Mesothelial cell of epicardium (in vitro differentiated cells): Measurements from ENCODE around the gene RAB31. TPM values are rescaled to one million over a fixed set of nuclear protein-coding genes. Genes with fewer than 3 reads are reported as not detected.

Source experiments
- DNase-seq, 2 experiments: peaks; one replicate each; pipeline ENCODE4 v3.0.0; 2021; ENCODE audit warnings: low spot score in 2 of 2; ENCODE audit not compliant: unreplicated experiment in 2 of 2
- H3K27ac Mint-ChIP-seq: 2 replicates; pipeline ENCODE4 v1.8.0; 2021; ENCODE audit warnings: mixed read lengths
- H3K27me3 Mint-ChIP-seq: 2 replicates; pipeline ENCODE4 v1.8.0; 2021; ENCODE audit warnings: low read depth, mixed read lengths
- H3K36me3 Mint-ChIP-seq: 2 replicates; pipeline ENCODE4 v1.8.0; 2021; ENCODE audit warnings: mixed read lengths
- H3K4me1 Mint-ChIP-seq: 2 replicates; pipeline ENCODE4 v1.8.0; 2021; ENCODE audit warnings: mixed read lengths
- H3K4me3 Mint-ChIP-seq: 2 replicates; pipeline ENCODE4 v1.8.0; 2021; ENCODE audit warnings: mild to moderate bottlenecking, moderate library complexity, mixed read lengths
- H3K9me3 Mint-ChIP-seq: 2 replicates; pipeline ENCODE4 v1.8.0; 2021; ENCODE audit warnings: mixed read lengths
- CTCF ChIP-seq: fragments of 200-600 bp; sonication (generic); IDR thresholded peaks from one replicate; pipeline ENCODE4 v1.5.0; 2021; ENCODE audit warnings: antibody characterized with exemption; ENCODE audit not compliant: unreplicated experiment
- total RNA-seq: library from RNA; stranded (reverse); gene quantifications from 3 replicates; pipeline ENCODE4 v1.2.1, GENCODE V29; 2021

Gene RAB31
- total RNA-seq, 1 donor from 2014 or later: 21.8 TPM

GRCh38 chr18:9712130-9712577, 4.1 kb downstream of the RAB31 start:
- Mint-ChIP-seq H3K27me3 (peaks cover 14% of the 10 kb centered on the region), H3K9me3 (no peaks in the 10 kb centered on the region), H3K4me1 (peaks cover 33% of the 10 kb centered on the region), H3K36me3 (no peaks in the 10 kb centered on the region), H3K4me3 (no peak overlapping the region), H3K27ac (peak overlapping the region; percentile 3)
- TF ChIP-seq CTCF: no peak
- no peak for DNase-seq

GRCh38 chr18:9712611-9713010, 4.5 kb downstream of the RAB31 start:
- Mint-ChIP-seq H3K27me3 (peaks cover 13% of the 10 kb centered on the region), H3K27ac (no peak overlapping the region), H3K36me3 (no peaks in the 10 kb centered on the region)

GRCh38 chr18:9714266-9715087, 6.4 kb downstream of the RAB31 start:
- Mint-ChIP-seq H3K4me3 (no peak overlapping the region), H3K27me3 (peaks cover 7% of the 10 kb centered on the region), H3K9me3 (no peaks in the 10 kb centered on the region), H3K4me1 (peaks cover 24% of the 10 kb centered on the region), H3K27ac (no peak overlapping the region), H3K36me3 (no peaks in the 10 kb centered on the region)
- TF ChIP-seq CTCF: no peak
- no peak for DNase-seq

More at GRCh38 chr18:9712611-9713010, 4.5 kb downstream of the RAB31 start:
- no peaks in the 10 kb centered on the region for H3K9me3 Mint-ChIP-seq
- no peak for TF ChIP-seq CTCF
- DNase-seq: no peak
- peaks cover 29% of the 10 kb centered on the region for H3K4me1 Mint-ChIP-seq
- no peak overlapping the region for H3K4me3 Mint-ChIP-seq

- Mint-ChIP-seq H3K4me3 (no peak overlapping the region), H3K27me3 (peaks cover 3% of the 10 kb centered on the region), H3K9me3 (no peaks in the 10 kb centered on the region), H3K36me3 (no peaks in the 10 kb centered on the region), H3K4me1 (peaks cover 21% of the 10 kb centered on the region), H3K27ac (no peak overlapping the region)
- no peak for DNase-seq
- TF ChIP-seq CTCF: no peak
Measured at GRCh38 chr18:9715088-9715343, 6.9 kb downstream of the RAB31 start.

GRCh38 chr18:9715978-9716774, 8.1 kb downstream of the RAB31 start:
- H3K9me3 Mint-ChIP-seq: no peaks in the 10 kb centered on the region
- TF ChIP-seq CTCF: no peak
- H3K4me1 Mint-ChIP-seq: peaks cover 17% of the 10 kb centered on the region

More at GRCh38 chr18:9715978-9716774, 8.1 kb downstream of the RAB31 start:
- no peaks in the 10 kb centered on the region for H3K27me3 Mint-ChIP-seq
- no peak overlapping the region for H3K27ac Mint-ChIP-seq
- H3K36me3 Mint-ChIP-seq: peaks cover 1% of the 10 kb centered on the region
- H3K4me3 Mint-ChIP-seq: no peak overlapping the region
- DNase-seq: no peak
